Fibroblast of skin of abdomen (primary cell): ENCODE results near the gene LMAN2. TPM values are rescaled to one million over a fixed set of nuclear protein-coding genes. Genes with fewer than 3 reads are reported as not detected.

ENCODE experiments used
- DNase-seq: peaks from one replicate; pipeline ENCODE4 v3.0.0-alpha.2; 2013
- polyA plus RNA-seq, 2 experiments: library from polyadenylated mRNA; unstranded; fragments of 120-200 nt; gene quantifications; one replicate each; pipeline ENCODE4 v1.2.1, GENCODE V29; 2013; ENCODE audit not compliant: insufficient read length in 2 of 2

LMAN2 gene
- polyA plus RNA-seq (2013, experiment 1 of 2; ENCODE audit: insufficient read length): 158 TPM
- 158 TPM for polyA plus RNA-seq (2013, experiment 2 of 2; ENCODE audit: insufficient read length)

- DNase-seq: peak; percentile 97
Measured at GRCh38 chr5:177351392-177352329, at the start of gene LMAN2. Gene LMAN2, minus strand, starts transcription at chr5:177351668. Its CDS starts 21 bp downstream, at chr5:177351647.

DNA sequence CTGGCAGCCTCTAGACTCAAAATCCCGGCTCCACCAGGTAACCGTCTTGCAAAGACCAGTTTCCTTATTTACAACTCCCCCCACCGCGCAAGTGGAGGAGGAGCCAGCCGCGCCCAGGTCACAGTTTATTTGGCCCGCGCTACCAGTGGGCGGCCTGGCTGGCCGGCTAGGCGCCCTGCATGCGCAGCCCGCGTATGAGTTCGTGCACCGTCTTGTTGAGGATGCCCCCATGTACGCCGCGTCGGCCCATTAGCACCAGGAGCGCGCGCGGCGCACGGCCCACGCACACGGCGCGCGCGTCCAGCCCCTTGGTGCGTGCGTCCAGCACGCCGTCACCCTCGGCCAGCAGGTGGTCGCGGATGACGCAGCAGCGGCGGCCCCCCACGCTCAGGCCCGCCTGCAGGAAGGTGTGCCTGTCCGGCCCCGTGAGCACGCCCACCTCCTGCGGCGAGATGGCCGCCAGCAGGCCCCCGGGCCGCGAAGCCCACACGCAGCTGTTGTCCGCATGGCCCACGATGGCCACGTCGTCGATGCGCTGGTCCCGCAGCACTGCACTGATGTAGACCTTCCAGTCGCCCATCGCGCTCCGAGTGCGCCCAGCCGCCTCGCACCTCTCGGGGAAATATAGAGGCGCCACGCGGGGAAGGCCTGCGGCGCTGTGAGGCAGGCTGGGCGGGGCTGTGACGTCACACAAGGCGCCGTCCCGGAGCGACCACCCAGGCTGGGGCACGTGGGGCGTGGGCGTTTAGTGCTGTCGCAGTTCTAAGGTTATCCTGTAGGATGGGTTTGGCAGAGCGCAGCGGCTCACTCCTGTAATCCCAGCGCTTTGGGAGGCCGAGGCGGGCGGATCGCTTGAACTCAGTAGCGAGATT is 48.8 kb upstream of the LMAN2 start, which contains the start of gene PFN3:
Gene PFN3 (minus strand): TSS at position 665 of the 872 bp plus-strand sequence. CDS start 85 bp downstream, at position 580.
- DNase-seq: peak; percentile 42

DNA sequence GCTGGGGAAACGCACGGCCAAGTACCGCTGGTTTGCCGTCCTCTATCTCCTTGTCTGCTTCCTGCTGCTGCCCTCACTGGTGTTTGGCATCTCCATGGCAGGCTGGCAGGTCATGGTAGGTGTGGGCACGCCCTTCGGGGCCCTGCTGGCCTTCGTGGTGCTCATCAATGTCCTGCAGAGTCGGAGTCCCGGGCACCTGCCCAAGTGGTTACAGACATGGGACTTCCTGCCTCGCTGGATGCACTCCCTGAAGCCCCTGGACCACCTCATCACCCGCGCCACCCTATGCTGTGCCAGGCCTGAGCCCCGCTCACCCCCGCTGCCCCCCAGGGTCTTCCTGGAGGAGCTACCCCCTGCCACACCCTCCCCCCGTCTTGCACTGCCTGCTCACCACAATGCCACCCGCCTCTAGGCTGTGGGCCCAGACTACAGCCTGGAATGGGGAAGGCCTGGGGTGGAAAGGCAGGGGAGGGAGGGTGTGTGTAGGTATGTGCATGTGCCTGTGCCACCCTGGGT is 46.5 kb upstream of the LMAN2 start:
- DNase-seq: no peak

DNA sequence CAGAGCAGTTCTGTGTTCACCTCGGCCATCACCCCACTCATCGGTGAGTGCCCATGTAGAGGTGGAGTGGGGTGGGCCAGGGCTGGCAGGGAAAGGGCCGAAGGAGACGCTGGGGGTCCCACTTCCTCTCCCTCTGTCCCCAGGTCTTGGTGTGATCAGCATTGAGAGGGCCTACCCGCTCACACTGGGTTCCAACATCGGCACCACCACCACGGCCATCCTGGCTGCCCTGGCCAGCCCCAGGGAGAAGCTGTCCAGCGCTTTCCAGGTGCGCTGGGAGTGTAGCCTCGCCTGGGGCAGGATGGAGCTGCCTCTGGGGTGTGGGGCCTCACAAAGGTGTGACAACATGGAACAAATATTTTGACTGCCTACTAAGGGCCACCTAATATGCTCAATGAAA is 45.3 kb upstream of the LMAN2 start:
- no peak for DNase-seq

GRCh38 chr5:177396078-177396477 is 44.6 kb upstream of the LMAN2 start:
- no peak for DNase-seq

GRCh38 chr5:177393990-177394389 is 42.5 kb upstream of the LMAN2 start:
- DNase-seq: no peak

- DNase-seq: no peak
Measured at GRCh38 chr5:177393206-177393765, 41.8 kb upstream of the LMAN2 start.

DNA sequence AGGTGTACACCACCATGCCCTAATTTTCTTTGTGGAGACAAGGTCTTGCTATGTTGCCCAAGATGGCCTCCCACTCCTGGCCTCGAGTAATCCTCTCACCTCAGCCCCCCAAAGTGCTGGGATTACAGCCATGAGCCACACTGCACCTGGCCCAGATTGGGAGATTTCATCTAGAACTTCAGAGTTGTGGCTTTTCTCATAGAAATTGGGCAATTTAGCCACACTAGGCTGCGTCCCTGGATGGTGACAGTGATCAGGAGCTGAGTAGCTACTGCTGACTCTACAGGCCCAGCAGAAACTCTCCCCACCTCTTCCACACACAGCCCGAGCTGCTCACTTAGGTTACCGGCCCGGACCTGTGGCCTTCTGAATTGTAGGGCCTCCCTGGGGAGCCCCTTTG is 41.3 kb upstream of the LMAN2 start:
- DNase-seq: no peak

- peak; percentile 83 for DNase-seq
Measured at GRCh38 chr5:177390363-177391300, 39.2 kb upstream of the LMAN2 start.

DNA sequence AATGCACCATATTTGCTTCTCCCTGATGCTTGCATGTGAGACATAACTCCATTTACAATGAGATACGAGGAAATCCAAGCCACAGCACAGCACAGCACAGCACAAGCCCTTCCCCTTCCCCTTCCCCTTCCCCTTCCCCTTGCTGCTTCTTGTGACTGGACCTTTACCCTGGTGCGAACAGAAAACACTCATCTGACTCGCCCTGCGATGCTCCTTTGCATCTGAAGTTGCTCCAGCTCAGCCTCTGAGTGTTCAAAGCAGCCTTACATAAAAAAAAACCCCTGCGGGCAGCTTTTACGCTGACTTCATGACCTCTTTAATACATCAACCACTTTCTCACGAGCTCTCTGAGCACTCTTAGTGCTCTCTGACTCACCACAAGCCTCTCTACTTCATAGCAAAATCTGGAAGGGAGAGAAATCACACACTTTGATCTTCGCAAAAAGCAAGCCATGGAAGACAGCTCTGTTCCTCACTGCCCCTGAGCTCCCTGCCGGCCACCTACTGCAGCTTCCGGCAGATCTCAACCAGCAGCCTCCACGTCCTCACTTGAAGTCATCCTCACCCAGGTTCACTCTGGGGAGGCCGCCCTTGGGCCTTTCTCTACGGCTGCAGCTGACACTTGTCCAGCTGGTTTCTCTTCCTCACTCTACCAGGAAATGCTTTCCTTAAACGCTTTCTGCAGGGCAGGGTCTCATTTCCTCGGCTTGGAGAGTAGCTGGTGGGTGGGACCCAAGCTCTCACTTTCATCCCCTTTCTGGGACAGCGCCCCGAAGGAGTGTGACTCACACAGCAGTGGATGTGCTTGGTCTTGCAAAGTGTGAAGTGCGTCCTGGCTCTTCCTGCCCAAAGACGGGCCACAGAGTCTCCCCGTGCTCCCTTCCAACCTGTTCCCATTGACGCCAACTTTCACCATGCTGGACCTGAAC is 38.0 kb upstream of the LMAN2 start:
- DNase-seq: peak; percentile 75

GRCh38 chr5:177388521-177389052 is 37.1 kb upstream of the LMAN2 start:
- DNase-seq: no peak

- no peak for DNase-seq
Measured at GRCh38 chr5:177387405-177387804, 35.9 kb upstream of the LMAN2 start.

- DNase-seq: no peak
Measured at GRCh38 chr5:177386542-177386941, 35.1 kb upstream of the LMAN2 start.

DNA sequence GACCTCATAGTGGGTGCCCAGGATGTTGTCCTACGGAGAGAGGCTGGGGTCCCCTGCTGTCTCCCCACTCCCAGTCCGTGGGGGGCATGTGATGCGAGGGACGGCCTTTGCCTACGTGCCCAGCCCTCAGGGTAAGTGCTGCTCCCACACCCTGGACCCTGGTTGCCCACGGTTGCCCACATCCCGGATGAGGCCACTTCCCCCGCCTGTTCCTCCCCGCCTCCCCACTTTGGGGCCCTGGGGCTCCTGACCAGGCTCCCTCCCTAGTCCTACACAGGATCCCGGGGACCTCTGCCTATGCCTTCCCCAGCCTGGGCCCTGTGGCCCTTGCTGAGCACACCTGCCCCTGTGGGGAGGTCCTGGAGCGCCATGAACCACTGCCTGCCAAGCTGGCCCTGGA is 34.3 kb upstream of the LMAN2 start:
- no peak for DNase-seq

DNA sequence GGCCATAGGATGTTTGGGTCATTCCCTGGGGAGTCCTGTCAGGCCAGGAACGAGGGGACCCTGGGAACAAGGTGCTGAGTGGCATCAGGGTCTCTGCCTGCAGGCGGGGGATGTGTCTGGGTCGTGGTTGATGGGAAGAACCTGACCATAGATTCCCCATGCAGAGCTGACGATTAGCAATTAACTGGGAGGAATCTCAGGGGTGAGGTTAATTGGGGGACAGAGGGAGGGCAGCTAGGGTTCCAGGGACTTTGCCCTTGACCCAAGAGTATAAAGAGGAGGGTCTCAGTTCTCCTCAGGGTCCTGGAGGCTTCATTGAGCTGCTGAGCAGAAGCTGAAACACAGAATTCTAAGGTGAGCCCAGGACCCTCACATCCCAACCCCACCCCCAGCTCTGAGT is 32.7 kb upstream of the LMAN2 start, which contains the start of gene SLC34A1:
Gene SLC34A1 (plus strand): TSS at position 301 of the 400 bp plus-strand sequence. CDS start 1,308 bp downstream, outside the sequence.
- no peak for DNase-seq

DNA sequence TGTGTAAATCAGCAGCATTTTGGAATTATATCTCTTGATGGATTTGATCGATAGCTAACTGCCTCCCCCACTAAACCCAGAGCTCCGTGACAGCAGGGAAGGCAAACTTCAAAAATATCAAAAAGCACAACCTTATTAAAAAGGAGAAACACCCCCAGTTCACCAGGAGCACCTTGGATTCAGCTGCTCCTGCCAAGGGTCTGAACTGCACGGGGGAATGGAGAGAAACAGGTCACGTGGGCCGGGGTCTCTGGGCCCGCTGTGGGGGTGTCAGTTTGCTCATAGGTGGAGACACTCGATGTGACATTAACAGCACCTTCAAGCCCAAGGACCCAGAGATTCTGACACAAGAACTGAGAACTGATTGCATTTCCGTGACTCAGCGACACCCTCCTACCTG is 31.7 kb upstream of the LMAN2 start:
- no peak for DNase-seq

DNA sequence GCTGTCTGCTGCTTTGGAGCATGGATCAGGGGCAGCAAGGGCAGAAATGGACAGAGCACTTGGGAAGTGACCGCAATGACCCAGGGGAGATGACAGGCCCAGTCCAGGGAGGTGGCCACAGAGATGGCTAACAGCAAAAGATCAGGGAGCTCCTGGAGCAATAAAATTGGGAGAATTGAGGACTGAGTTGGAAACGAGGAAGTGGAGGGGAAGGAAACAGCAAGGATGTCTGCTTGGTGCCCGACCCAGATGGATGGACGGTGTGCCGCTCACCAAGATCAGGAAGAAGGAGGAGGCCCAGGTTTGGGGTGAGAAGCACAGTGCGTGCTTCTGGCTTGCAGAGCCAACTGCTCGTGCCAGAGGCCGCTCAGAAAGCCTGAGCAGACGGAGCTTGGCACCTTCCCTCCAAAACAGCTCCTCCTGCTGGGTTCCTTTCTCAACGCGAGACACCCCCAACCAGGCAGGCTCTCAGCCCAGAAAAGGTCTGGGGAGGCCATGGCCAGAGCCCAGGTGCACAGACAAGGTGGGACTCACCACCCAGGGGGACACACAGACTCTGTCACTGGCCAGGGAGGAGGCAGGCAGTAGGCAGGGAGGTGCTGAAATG is 31.1 kb upstream of the LMAN2 start:
- DNase-seq: no peak

GRCh38 chr5:177380805-177381126 is 29.3 kb upstream of the LMAN2 start:
- no peak for DNase-seq
